Rectal smooth muscle tissue (tissue), 1 donor: Measurements from ENCODE around the gene MYO5A.

Experiments
- H3K27ac ChIP-seq: one replicate; pipeline ENCODE4 v1.7.0; 2013; ENCODE audit warnings: low read depth, low read length, inconsistent platforms
- H3K27me3 ChIP-seq: one replicate; pipeline ENCODE4 v1.7.0; 2013; ENCODE audit warnings: low read length; ENCODE audit not compliant: control insufficient read depth, insufficient read depth
- H3K36me3 ChIP-seq: one replicate; pipeline ENCODE4 v1.7.0; 2013; ENCODE audit warnings: low read length; ENCODE audit not compliant: control insufficient read depth, insufficient read depth
- H3K4me1 ChIP-seq: one replicate; pipeline ENCODE4 v1.7.0; 2013; ENCODE audit warnings: low read length; ENCODE audit not compliant: control insufficient read depth, insufficient read depth
- H3K4me3 ChIP-seq: one replicate; pipeline ENCODE4 v1.7.0; 2013; ENCODE audit warnings: low read length
- H3K9ac ChIP-seq: one replicate; pipeline ENCODE4 v1.7.0; 2013; ENCODE audit warnings: low read length

MYO5A gene

DNA sequence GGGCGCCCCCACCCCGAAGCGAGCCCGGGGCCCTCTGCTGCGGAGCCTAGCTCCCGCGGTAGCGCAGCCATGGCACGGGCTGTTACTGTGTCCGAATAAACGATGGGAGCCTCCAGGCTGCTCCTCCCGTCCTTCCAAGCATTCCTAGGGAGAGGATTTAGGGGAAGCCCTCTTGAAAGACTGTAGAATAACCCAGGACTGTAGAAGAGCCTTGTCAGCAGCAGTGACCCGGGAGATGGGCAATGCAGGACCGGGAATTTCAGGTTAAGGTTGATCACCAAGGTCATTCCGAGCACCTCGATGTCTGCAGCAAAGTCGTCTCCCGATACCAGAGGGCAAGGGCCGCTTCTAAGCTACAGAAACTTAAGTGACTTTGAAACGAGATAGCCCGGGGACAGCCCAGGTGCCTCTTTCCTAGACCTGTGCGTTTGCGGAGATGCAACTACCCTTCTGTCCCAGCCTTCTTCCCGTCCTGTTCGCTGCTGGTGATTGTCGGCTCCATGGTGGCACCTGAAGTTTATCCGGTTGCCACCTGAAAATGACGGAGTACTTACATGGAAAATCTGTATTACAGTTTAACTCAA is 753 bp upstream of the MYO5A start:
- peaks cover 3% of the 10 kb centered on the region for H3K4me1 ChIP-seq
- peak overlapping the region; percentile 57 for H3K27ac ChIP-seq
- H3K36me3 ChIP-seq = no peaks in the 10 kb centered on the region
- no peaks in the 10 kb centered on the region for H3K27me3 ChIP-seq
- H3K4me3 ChIP-seq = peak overlapping the region; percentile 60
- H3K9ac ChIP-seq = peak overlapping the region; percentile 16

DNA sequence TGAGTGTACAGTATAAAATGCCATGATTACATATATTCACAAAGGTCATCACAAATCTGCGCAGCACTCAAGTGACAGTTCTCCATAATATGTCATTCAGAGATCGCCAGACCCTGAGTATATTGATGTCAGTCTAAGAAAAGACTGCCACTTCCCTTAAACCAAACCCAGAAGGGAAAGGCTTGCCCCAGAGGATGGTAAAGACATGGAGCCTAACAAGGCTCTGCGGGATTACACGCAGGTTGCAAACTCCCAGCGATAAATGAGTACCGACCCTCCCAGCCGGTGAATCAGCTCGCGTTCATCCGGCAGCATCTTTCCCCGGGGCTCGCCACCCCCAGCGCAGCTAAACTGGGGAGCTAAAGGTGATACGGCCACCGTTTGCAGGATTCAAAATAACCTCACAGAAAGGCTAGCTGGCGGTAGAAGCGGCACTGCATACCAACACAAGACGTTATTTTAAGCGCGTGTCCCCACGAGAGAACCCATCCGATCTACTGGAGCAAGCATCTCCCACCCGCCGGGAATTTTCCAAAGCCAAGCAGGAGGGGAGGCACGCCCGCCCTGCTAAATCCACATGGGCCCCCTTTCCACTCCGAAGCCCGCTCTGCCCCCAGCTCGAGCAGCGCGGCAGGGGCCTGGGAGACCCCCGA is 643 bp downstream of the MYO5A start:
- Histone ChIP-seq H3K36me3 (no peaks in the 10 kb centered on the region), H3K27ac (peak overlapping the region; percentile 47), H3K9ac (peak overlapping the region; percentile 10), H3K4me3 (peak overlapping the region; percentile 51), H3K27me3 (no peaks in the 10 kb centered on the region), H3K4me1 (peaks cover 3% of the 10 kb centered on the region)

DNA sequence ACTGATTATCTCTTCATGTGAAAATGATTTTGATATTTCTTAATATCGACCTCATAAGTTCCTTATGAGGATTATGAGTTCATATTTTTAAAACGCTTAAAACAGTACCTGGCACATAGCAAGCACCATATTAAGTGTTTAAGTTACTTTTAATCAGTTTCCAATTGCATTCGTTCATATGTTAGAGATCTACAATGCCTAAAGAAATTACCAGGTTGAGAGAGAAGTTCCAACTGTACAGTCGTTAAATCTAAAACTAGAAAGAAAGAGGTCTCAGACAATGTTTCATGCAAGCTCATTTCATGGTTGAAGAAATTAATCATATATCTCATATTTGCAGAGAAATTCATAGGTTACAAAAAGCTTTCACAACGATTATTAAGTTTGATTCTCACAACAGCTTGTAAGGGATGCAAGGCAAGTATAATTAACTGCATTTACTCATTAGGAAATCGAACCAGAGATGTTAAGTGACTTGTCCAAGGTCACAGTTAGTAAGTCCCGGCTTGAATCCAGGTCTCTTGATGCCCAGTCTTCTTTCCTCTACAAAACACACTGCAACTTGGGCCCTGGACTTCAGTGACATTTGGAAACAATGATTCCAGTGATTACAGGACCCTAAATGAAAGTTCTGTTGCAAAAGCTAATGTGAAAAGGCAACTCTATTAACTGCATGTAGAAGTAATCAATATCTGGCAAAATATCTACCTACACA is 1.3 kb downstream of the MYO5A start:
- no peaks in the 10 kb centered on the region for H3K27me3 ChIP-seq
- H3K4me1 ChIP-seq = peaks cover 3% of the 10 kb centered on the region
- no peak overlapping the region for H3K9ac ChIP-seq
- H3K27ac ChIP-seq = no peak overlapping the region
- H3K4me3 ChIP-seq = peak overlapping the region; percentile 51
- H3K36me3 ChIP-seq = no peaks in the 10 kb centered on the region

DNA sequence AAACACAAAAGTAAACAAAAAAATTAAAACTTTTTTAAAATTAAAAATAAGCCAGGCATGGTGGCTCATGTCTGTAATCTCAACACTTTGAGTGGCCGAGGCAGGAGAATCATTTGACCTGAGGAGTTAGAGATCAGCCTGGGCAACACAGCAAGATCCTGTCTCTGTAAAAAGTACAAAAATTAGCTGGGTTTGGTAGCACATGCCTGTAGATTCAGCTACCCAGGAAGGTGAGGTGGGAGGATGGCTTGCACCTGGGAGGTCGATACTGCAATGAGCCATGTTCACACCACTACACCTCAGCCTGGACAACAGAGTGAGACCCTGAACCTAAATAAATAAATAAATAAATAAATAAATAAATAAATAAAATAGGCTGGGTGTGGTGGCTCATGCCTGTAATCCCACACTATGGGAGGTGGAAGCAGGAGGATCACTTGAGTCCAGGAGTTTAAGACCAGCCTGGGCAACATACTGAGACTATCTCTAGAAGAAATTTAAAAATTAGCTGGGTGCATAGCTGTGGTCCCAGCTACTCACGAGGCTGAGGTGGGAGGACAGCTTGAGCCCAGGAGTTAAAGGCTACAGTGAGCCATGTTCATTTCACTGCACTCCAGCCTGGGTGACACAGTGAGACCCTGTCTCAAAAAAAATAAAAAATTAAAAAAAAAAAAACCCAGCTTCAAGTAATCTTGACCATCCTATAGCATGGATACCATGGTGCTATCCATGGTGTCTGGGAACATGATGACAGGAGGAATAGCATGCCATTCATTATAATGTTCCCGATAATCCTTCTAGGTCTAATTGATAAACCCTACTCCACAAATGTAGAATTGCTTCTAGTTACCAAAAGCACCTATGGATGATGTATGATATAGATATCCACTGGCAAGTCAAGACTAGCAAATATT is 4.2 kb downstream of the MYO5A start:
- Histone ChIP-seq H3K36me3 (no peaks in the 10 kb centered on the region), H3K27ac (no peak overlapping the region), H3K27me3 (no peaks in the 10 kb centered on the region), H3K4me1 (peaks cover 3% of the 10 kb centered on the region), H3K4me3 (no peak overlapping the region), H3K9ac (no peak overlapping the region)

DNA sequence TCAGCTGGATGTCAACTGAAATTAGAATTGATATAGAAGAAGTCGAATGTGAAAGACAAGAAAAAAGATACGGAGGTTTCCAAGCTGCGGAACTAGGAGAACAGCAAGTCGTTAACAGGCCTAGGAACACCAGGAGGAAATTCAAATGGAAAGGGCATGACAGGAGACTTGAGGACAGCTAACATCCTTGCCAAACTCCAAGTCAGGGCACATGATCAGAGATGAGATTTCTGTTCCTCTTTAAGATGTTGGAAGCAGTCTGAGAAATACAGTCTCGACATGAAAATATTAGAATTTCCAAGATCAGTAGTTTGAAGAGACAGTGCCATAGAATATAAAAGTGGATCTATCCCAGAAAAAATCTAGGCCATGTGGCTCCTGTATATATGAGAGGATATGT is 5.0 kb downstream of the MYO5A start:
- Histone ChIP-seq H3K4me1 (peaks cover 3% of the 10 kb centered on the region), H3K27me3 (no peaks in the 10 kb centered on the region), H3K27ac (no peak overlapping the region)

DNA sequence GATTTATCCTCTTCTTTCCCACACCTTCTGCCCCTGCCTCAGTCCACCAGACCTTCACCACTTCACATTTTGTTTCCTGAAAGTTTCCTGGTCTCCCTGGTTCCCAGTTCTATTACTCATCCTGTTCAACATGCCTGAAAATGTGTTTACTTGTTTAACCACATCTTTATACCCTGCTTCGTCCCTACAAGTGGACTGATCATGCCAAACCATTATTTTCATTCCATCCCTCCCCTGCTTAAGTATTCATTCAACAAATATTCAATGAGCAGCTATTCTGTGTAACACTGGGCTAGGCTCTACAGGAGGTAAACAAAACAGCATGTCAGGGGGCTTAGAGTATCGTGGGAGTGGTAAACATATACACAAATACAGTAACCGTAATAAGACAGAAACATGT is 5.5 kb downstream of the MYO5A start:
- Histone ChIP-seq H3K4me3 (no peak overlapping the region), H3K36me3 (no peaks in the 10 kb centered on the region), H3K27me3 (no peaks in the 10 kb centered on the region), H3K27ac (no peak overlapping the region), H3K4me1 (peaks cover 3% of the 10 kb centered on the region), H3K9ac (no peak overlapping the region)

More for the DNA sequence above, 5.0 kb downstream of the MYO5A start:
- no peak overlapping the region for H3K9ac ChIP-seq
- H3K4me3 ChIP-seq = no peak overlapping the region
- no peaks in the 10 kb centered on the region for H3K36me3 ChIP-seq

DNA sequence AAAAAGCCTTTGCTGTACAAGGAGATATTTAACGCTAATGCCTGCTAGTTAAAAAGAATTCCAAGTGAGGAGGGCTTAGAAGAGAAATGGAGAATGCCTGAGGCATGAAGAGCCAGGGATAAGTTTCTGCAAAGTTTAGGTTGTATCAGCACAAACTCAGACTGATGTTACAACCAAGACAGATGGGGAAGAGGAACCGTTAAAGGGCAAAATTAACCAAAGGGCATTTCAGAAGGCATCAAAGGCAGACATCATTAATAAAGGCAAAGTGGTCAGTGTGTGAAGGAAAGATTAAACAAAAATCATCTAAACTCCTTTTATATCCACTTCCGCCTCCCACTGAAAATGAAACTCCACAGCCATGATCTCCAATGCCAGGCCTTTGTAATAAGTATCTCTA is 7.0 kb downstream of the MYO5A start:
- H3K4me3 ChIP-seq = no peak overlapping the region

DNA sequence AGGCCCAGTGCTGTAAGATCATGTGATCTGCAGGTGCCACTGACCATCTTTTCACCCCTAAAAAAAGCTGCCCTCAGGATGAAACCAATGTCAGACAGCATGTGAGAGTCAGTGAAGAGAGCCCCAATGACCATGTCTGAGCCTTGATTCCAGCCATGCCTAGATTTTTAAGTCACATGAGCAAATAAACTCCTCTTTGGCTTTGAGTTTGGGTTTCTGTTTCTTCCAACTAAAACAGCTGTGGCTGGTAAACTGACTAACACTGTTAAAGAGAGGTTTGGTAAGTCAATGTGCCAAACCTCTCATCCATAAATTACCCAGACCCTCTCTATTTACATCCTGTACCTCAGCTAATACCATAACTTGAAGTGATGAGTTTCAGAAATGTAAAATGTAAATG is 8.3 kb downstream of the MYO5A start:
- Histone ChIP-seq H3K27ac (no peak overlapping the region), H3K4me1 (no peaks in the 10 kb centered on the region), H3K36me3 (no peaks in the 10 kb centered on the region), H3K4me3 (no peak overlapping the region), H3K27me3 (no peaks in the 10 kb centered on the region), H3K9ac (no peak overlapping the region)

More for the DNA sequence above, 7.0 kb downstream of the MYO5A start:
- Histone ChIP-seq H3K4me1 (no peaks in the 10 kb centered on the region), H3K9ac (no peak overlapping the region), H3K27me3 (no peaks in the 10 kb centered on the region), H3K27ac (no peak overlapping the region), H3K36me3 (no peaks in the 10 kb centered on the region)

DNA sequence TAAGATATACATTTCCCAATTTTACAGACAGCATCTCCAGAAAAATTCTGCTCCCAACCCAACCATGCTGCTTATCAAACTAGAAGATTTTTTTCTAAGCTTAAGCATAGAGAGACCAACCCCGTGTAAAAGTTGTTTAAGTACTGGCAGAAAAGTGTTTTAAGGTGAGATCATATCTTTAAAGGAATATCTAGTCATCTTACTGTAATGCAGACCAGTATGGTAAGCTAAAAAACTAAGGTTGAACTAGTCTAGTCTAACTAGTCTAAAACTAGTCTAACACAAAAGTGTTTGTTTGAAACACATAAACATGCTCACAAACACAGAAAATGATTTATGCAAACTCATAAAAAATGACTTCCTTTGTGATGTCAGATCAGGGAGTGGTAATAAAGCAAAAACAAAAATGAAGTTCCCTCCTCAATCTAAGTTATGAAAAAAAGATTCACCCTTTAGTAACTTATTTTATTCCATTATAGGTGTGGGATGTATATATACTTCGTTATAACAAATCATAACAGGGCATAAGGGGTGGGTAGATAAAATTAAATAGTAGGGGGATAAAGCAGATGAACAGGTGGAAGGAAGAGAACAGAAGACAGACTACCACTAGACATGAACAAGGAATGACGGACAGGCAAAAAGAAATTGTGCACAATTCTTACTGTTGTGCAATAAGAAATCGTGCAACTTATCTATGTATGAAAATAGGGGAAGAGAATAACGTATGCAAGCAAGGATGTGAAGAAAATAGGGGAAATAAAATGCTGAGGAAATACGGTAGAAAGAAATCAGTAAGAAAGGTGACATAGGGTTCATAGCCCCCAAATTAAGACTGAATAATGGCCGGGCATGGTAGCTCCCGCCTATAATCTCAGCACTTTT is 10.0 kb downstream of the MYO5A start:
- H3K4me3 ChIP-seq = no peak overlapping the region
- H3K4me1 ChIP-seq = no peaks in the 10 kb centered on the region
- H3K27me3 ChIP-seq = no peaks in the 10 kb centered on the region
- no peaks in the 10 kb centered on the region for H3K36me3 ChIP-seq
- H3K9ac ChIP-seq = no peak overlapping the region
- no peak overlapping the region for H3K27ac ChIP-seq

DNA sequence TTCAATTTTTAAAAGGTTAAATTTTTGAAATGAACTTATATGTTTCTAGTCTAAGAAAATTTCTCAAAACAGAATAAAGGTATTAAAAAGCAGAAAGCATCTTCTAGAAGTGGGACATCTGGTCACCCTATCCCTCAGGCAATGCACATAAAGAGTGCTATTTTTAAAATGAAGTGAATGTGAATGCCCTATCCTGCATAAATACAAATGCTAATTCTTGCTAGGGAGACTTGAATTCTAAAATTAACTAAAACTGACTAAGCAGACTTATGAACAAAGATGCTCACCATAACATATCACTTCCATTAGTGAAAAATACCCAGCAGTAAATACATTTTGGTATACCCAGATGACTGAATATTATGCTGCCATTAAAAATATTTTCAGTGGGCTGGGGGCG is 11.7 kb downstream of the MYO5A start:
- Histone ChIP-seq H3K27ac (no peak overlapping the region), H3K4me1 (no peaks in the 10 kb centered on the region), H3K36me3 (no peaks in the 10 kb centered on the region), H3K4me3 (no peak overlapping the region), H3K9ac (no peak overlapping the region), H3K27me3 (no peaks in the 10 kb centered on the region)

DNA sequence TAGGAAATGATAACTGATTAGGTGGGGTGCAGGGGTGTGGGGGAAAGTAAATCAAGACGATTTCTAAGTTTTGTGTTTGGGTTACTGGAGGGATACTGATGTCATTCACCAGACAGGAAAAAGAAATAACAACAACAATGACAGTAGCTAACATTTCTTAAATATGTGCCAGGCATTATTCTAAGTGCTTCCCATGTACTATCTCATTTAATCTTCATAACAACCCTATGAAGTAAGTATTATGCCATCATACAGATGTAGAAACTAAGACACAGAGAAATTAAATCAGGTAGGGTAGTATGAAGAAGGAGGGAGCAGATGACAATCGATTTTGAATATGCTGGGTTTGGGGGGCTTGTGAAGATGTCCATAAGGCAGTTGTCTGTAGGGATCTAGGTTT is 13.3 kb downstream of the MYO5A start:
- H3K9ac ChIP-seq = no peak overlapping the region

More for the DNA sequence above, 13.3 kb downstream of the MYO5A start:
- Histone ChIP-seq H3K36me3 (no peaks in the 10 kb centered on the region), H3K4me1 (no peaks in the 10 kb centered on the region), H3K27ac (no peak overlapping the region), H3K4me3 (no peak overlapping the region), H3K27me3 (no peaks in the 10 kb centered on the region)
